Measurements from ENCODE around the gene PEX7. TPM values are rescaled to one million over a fixed set of nuclear protein-coding genes. Genes with fewer than 3 reads are reported as not detected.

The PEX7 gene
- total and polyA plus RNA-seq, 2 of the 8 experiments (the other 6 are each of a cell fraction or from before 2014, with no cell fraction given), result 6.4 to 11.0 TPM

GRCh38 chr6:136923954-136924673, 101.7 kb downstream of the PEX7 start (continued):
- TF ChIP-seq JUND (IDR thresholded peaks at IDR 0.05; ENCODE audit: low read length), result no peak

All from H1 (cell line).